A375 (cell line): Measurements from ENCODE around the gene ATP11A. TPM values are rescaled to one million over a fixed set of nuclear protein-coding genes. Genes with fewer than 3 reads are reported as not detected.

ENCODE experiments used
- total RNA-seq: library from RNA; depleted of rRNA; stranded (reverse); fragments of >200 nt; shearing (Covaris generic); gene quantifications from 2 replicates; pipeline ENCODE4 v1.2.3, GENCODE V29; 2014; rRNA removed

Gene ATP11A
- 11.2 and 12.1 TPM in 2 replicates for total RNA-seq

DNA sequence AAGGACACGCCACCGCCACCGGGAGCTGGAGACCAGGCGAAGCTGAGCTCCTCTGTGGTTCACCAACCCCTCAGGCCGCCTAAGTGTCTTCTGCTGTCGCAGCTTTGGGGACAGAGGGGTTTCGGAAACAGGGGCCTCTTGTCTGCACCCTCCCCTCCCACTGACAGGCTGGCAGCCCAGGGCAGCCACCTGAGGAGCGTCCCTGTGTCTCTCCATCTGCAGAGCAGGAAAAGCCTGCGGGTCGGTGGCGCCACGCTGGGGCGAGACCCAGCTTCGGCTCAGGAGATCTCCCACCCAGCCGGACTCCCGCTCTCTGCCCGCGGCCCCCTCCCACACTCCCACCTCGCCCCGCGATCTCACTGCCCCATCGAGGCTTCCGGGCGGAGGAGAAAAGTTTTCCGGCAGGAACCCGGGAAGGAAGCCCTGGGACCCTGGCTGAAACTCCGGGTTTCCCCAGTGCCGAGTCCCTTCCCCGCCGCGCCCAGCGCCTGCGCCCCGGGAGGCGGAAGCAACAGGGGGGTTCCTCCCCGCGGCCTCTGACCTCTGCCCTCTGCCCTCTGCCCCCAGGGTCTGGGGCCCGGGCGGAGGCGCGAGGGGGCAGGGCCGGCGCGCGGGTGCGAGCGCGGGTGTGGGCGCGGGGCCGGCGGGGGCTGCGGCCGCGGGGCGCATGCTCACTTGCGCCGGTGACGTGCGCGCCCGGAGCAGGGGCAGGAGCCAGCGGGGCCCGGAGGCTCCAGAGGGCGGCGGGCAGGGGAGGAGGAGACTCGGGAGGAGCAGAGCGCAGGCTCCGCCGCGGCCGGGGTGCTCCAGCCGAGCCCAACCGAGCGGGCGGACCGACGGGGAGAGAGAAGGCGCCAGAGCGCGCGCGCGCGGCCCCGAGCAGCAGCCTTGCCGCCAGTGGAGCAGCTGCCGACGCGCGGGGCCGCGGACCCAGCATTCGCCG is at the start of gene ATP11A:
TSS of gene ATP11A (plus strand) at position 736 of the 943 bp plus-strand sequence. CDS start 379 bp downstream, outside the sequence.

Other genes with a start within 250 kb of the ATP11A start
- gene TUBGCP3, start 101.9 kb upstream of the ATP11A start, total RNA-seq = 32.6 and 37.8 TPM in 2 replicates